ENCODE measurements around the gene PLAAT5. TPM values are rescaled to one million over a fixed set of nuclear protein-coding genes. Genes with fewer than 3 reads are reported as not detected.
A peak's percentile ranks its signal among the peaks of the same experiment; 100 is the strongest.

PLAAT5 gene
- total and polyA plus RNA-seq, 2 of the 4 experiments (the other 2 are of a cell fraction) = not detected

GRCh38 chr11:63491636-63492372, 837 bp upstream of the PLAAT5 start:
- in situ Hi-C loops (cut with MboI; ENCODE audit: low sequenced_read_pairs) (loop anchor here (25.0 kb wide), 1 partner anchor 445 kb away; the partner anchor contains the start of gene NAA40), dilution Hi-C loops (cut with HindIII; ENCODE audit: low sequenced_read_pairs, unreplicated experiment) (no loop called here), intact Hi-C loops (cut with micrococcal nuclease) (no loop called here)
- Histone ChIP-seq H2BK5ac (ENCODE audit: low read depth, low read length, poor library complexity, severe bottlenecking) (no peak overlapping the region), H3K4ac (ENCODE audit: low read depth, low read length) (no peak overlapping the region), H2BK20ac (ENCODE audit: low read depth, low read length) (no peak overlapping the region), H2BK120ac (ENCODE audit: low read depth, low read length) (no peak overlapping the region), H3K4me2 (ENCODE audit: low read depth, low read length) (peak overlapping the region; percentile 38; the same call in 1 of the 2 replicates), H2AK9ac (replicated peaks; ENCODE audit: low read depth, low read length, poor library complexity) (no peak overlapping the region), H3K18ac (ENCODE audit: low read depth, low read length) (no peak overlapping the region), H2AK5ac (ENCODE audit: low read depth, low read length) (no peak overlapping the region), H2AFZ (replicated peaks; ENCODE audit: low read length, poor library complexity) (no peak overlapping the region), H4K91ac (ENCODE audit: insufficient read depth, low read depth, low read length) (no peak overlapping the region), H3K4me1 (ENCODE audit: control insufficient read depth, insufficient read depth, low read length) (no peaks in the 10 kb centered on the region), H2BK15ac (ENCODE audit: low read depth, low read length) (no peak overlapping the region), H4K8ac (ENCODE audit: low read depth in 2 of 2, low read length in 2 of 2) (no peak overlapping the region), H3K27ac (ENCODE audit: insufficient read depth, low read length) (no peak overlapping the region), H4K5ac (ENCODE audit: low read depth, low read length) (no peak overlapping the region), H3K14ac (replicated peaks; ENCODE audit: low read depth, low read length) (no peak overlapping the region), H3K4me3 (ENCODE audit: insufficient read depth, low read depth, low read length) (no peak overlapping the region), H3K23ac (ENCODE audit: low read depth, low read length) (no peak overlapping the region), H3K36me3 (ENCODE audit: control insufficient read depth, insufficient read depth, low read length) (no peaks in the 10 kb centered on the region), H3K9ac (ENCODE audit: low read depth, low read length) (no peak overlapping the region), H3K27me3 (ENCODE audit: control insufficient read depth, insufficient read depth, low read length) (peaks cover 39% of the 10 kb centered on the region), H3K9me1 (ENCODE audit: insufficient read depth, low read length) (no peaks in the 10 kb centered on the region; the same call in 1 of the 2 replicates), H3K56ac (ENCODE audit: extremely low read depth, insufficient read depth, low read length) (no peak overlapping the region), H3K79me1 (ENCODE audit: low read depth in 1 of 2, low read length in 2 of 2) (no peaks in the 10 kb centered on the region), H4K20me1 (ENCODE audit: insufficient read depth, low read length) (no peaks in the 10 kb centered on the region), H3K9me3 (ENCODE audit: control insufficient read depth, insufficient read depth, low read length) (no peaks in the 10 kb centered on the region)
- ATAC-seq (ENCODE audit: low read depth) (no peak), DNase-seq (peak; percentile 46)
- no TSS peak for BruUV-seq (replicated peaks)
- TF ChIP-seq RFX5 (IDR thresholded peaks at IDR 0.05; ENCODE audit: low read depth, low read length) = no peak
- no peak for TF ChIP-seq BHLHE40 (IDR thresholded peaks at IDR 0.05; ENCODE audit: low read depth, low read length)
- no peak for TF ChIP-seq USF2 (IDR thresholded peaks at IDR 0.05; ENCODE audit: low read depth, low read length)
- TF ChIP-seq RCOR1 (IDR thresholded peaks at IDR 0.05; ENCODE audit: insufficient replicate concordance, low read length) = no peak
- no peak for TF ChIP-seq ELK1 (IDR thresholded peaks at IDR 0.05; ENCODE audit: borderline replicate concordance, low read depth, low read length)
- no peak for TF ChIP-seq MAZ (IDR thresholded peaks at IDR 0.05; ENCODE audit: borderline replicate concordance, low read depth, low read length)
- POLR2A ChIA-PET (ENCODE audit: unreplicated experiment) = no interaction called here
- 100% methylated on average over 1 of the region's 11 CpGs; no CpG with 5 or more reads in 1 of the 2 experiments for WGBS, 2 experiments (ENCODE audit: extremely low coverage in 2 of 2, insufficient read length in 1 of 2)
- CTCF ChIA-PET = no interaction called here
